Panc1 (cell line): ENCODE measurements around the gene ZNF784. TPM values are rescaled to one million over a fixed set of nuclear protein-coding genes. Genes with fewer than 3 reads are reported as not detected.

Source experiments
- ATAC-seq: fragments of 200-7000 bp; cut with Tn5 transposase; 2 replicates; pipeline ENCODE4 v1.9.1; 2020; ENCODE audit warnings: mild to moderate bottlenecking, moderate library complexity
- BruUV-seq: library from RNA; stranded (reverse); fragments of 400-500 nt; replicated peaks from 2 replicates; lab custom pipeline; 2021; lab: Mats Ljungman, UMichigan
- CTCF ChIA-PET: fragments of 300-600 bp; sonication (Branson Sonifier 250); formaldehyde crosslinking; loops from one replicate; lab custom pipeline; 2022; ENCODE audit warnings: antibody characterized with exemption; lab: Charles Lee
- POLR2A ChIA-PET: fragments of 300-600 bp; sonication (Branson Sonifier 250); formaldehyde crosslinking; loops from one replicate; lab custom pipeline; 2022; ENCODE audit warnings: antibody characterized with exemption; lab: Charles Lee
- DNase-seq: peaks from one replicate; pipeline ENCODE4 v3.0.0-alpha.2; 2010; ENCODE audit warnings: low read depth, low spot score
- H3K27ac ChIP-seq: 2 replicates; pipeline ENCODE4 v1.5.1; 2011; ENCODE audit warnings: mild to moderate bottlenecking, low read length, inconsistent platforms
- H3K27me3 ChIP-seq: fragments of 200-500 bp; sonication (Bioruptor generic); 2 replicates; pipeline ENCODE4 v1.6.0; 2014; ENCODE audit warnings: low read length, inconsistent platforms; ENCODE audit not compliant: control insufficient read depth, insufficient read depth
- H3K36me3 ChIP-seq: fragments of 200-500 bp; sonication (Bioruptor generic); 2 replicates; pipeline ENCODE4 v1.5.1; 2014; ENCODE audit warnings: inconsistent platforms, mild to moderate bottlenecking, low read length, moderate library complexity; ENCODE audit not compliant: control insufficient read depth, insufficient read depth
- H3K4me1 ChIP-seq: 2 replicates; pipeline ENCODE4 v1.5.1; 2011; ENCODE audit warnings: inconsistent platforms, mild to moderate bottlenecking, low read length, moderate library complexity; ENCODE audit not compliant: control insufficient read depth, insufficient read depth
- H3K4me3 ChIP-seq, 2 experiments: 2 replicates each; pipeline ENCODE4 v1.5.1; 2011 to 2012; ENCODE audit warnings: low read depth in 2 of 2, low read length in 2 of 2, mild to moderate bottlenecking in 2 of 2, inconsistent platforms in 1 of 2, moderate library complexity in 1 of 2
- H3K9me3 ChIP-seq: fragments of 200-500 bp; sonication (Bioruptor generic); 2 replicates; pipeline ENCODE4 v1.5.1; 2014; ENCODE audit warnings: low read depth, mild to moderate bottlenecking, inconsistent platforms, low read length, moderate library complexity; ENCODE audit not compliant: control insufficient read depth, insufficient read depth
- POLR2AphosphoS5 ChIP-seq: IDR thresholded peaks from 2 replicates; pipeline ENCODE4 v1.6.1; 2012; ENCODE audit warnings: mild to moderate bottlenecking, low read depth, low read length, moderate library complexity
- SIN3A ChIP-seq: IDR thresholded peaks from 2 replicates; pipeline ENCODE4 v1.6.1; 2012; ENCODE audit warnings: low read depth, mild to moderate bottlenecking, low read length, moderate library complexity, borderline replicate concordance; ENCODE audit not compliant: insufficient read depth
- TCF7L2 ChIP-seq: IDR thresholded peaks from 2 replicates; pipeline ENCODE4 v1.6.1; 2011; ENCODE audit warnings: mild to moderate bottlenecking, low read depth, low read length, inconsistent platforms
- in situ Hi-C: cut with HindIII; loops from 2 replicates; pipeline ENCODE4 v1.10.0; 2016; ENCODE audit warnings: low sequenced_read_pairs, low pct_unique_long_range_greater_than_20kb
- intact Hi-C: fragments of 100-400 bp; cut with micrococcal nuclease; formaldehyde crosslinking; loops from one replicate; pipeline ENCODE4 v1.10.0; 2022; ENCODE audit not compliant: unreplicated experiment
- total RNA-seq: library from RNA; stranded (reverse); gene quantifications from one replicate; pipeline ENCODE4 v1.2.1, GENCODE V29; 2021; ENCODE audit not compliant: unreplicated experiment
- TF ChIP-seq, protein P1 (sequence below), 2 experiments: IDR thresholded peaks; 2 replicates each; pipeline ENCODE4 v1.6.1; 2011 to 2012; ENCODE audit warnings: low read depth in 2 of 2, control low read depth in 1 of 2, low read length in 1 of 2, mild to moderate bottlenecking in 1 of 2, moderate library complexity in 1 of 2; ENCODE audit not compliant: insufficient read depth in 1 of 2
- TF ChIP-seq, protein P2 (sequence below): fragments of 450-650 bp; IDR thresholded peaks from 2 replicates; pipeline ENCODE4 v1.5.1; 2017; ENCODE audit warnings: mild to moderate bottlenecking

ZNF784 gene
- total RNA-seq, 1 experiment from 2014 or later = 8.9 TPM

GRCh38 chr19:55623130-55623529, 1.2 kb downstream of the ZNF784 start:
- Histone ChIP-seq H3K27ac (no peak overlapping the region), H3K36me3 (no peaks in the 10 kb centered on the region), H3K4me1 (0 out of 2 replicates have a peak, but pooled peaks cover 3% of the 10 kb centered on the region), H3K27me3 (no peaks in the 10 kb centered on the region), H3K4me3 (no peak overlapping the region), H3K9me3 (no peaks in the 10 kb centered on the region)
- in situ Hi-C loops = no loop called here
- CTCF ChIA-PET = no interaction called here
- ATAC-seq (no peak), DNase-seq (no peak)
- no TSS peak for BruUV-seq
- POLR2A ChIA-PET = no interaction called here
- TF ChIP-seq TCF7L2 (no peak), POLR2AphosphoS5 (no peak), SIN3A (no peak)
- TF ChIP-seq, protein P1, sequence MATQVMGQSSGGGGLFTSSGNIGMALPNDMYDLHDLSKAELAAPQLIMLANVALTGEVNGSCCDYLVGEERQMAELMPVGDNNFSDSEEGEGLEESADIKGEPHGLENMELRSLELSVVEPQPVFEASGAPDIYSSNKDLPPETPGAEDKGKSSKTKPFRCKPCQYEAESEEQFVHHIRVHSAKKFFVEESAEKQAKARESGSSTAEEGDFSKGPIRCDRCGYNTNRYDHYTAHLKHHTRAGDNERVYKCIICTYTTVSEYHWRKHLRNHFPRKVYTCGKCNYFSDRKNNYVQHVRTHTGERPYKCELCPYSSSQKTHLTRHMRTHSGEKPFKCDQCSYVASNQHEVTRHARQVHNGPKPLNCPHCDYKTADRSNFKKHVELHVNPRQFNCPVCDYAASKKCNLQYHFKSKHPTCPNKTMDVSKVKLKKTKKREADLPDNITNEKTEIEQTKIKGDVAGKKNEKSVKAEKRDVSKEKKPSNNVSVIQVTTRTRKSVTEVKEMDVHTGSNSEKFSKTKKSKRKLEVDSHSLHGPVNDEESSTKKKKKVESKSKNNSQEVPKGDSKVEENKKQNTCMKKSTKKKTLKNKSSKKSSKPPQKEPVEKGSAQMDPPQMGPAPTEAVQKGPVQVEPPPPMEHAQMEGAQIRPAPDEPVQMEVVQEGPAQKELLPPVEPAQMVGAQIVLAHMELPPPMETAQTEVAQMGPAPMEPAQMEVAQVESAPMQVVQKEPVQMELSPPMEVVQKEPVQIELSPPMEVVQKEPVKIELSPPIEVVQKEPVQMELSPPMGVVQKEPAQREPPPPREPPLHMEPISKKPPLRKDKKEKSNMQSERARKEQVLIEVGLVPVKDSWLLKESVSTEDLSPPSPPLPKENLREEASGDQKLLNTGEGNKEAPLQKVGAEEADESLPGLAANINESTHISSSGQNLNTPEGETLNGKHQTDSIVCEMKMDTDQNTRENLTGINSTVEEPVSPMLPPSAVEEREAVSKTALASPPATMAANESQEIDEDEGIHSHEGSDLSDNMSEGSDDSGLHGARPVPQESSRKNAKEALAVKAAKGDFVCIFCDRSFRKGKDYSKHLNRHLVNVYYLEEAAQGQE (IDR thresholded peaks at IDR 0.05; ENCODE audit: insufficient read depth in 1 of 2, low read depth in 2 of 2, low read length in 1 of 2) = no peak
- TF ChIP-seq, protein P2, sequence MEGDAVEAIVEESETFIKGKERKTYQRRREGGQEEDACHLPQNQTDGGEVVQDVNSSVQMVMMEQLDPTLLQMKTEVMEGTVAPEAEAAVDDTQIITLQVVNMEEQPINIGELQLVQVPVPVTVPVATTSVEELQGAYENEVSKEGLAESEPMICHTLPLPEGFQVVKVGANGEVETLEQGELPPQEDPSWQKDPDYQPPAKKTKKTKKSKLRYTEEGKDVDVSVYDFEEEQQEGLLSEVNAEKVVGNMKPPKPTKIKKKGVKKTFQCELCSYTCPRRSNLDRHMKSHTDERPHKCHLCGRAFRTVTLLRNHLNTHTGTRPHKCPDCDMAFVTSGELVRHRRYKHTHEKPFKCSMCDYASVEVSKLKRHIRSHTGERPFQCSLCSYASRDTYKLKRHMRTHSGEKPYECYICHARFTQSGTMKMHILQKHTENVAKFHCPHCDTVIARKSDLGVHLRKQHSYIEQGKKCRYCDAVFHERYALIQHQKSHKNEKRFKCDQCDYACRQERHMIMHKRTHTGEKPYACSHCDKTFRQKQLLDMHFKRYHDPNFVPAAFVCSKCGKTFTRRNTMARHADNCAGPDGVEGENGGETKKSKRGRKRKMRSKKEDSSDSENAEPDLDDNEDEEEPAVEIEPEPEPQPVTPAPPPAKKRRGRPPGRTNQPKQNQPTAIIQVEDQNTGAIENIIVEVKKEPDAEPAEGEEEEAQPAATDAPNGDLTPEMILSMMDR = no peak
- intact Hi-C loops = no loop called here

DNA sequence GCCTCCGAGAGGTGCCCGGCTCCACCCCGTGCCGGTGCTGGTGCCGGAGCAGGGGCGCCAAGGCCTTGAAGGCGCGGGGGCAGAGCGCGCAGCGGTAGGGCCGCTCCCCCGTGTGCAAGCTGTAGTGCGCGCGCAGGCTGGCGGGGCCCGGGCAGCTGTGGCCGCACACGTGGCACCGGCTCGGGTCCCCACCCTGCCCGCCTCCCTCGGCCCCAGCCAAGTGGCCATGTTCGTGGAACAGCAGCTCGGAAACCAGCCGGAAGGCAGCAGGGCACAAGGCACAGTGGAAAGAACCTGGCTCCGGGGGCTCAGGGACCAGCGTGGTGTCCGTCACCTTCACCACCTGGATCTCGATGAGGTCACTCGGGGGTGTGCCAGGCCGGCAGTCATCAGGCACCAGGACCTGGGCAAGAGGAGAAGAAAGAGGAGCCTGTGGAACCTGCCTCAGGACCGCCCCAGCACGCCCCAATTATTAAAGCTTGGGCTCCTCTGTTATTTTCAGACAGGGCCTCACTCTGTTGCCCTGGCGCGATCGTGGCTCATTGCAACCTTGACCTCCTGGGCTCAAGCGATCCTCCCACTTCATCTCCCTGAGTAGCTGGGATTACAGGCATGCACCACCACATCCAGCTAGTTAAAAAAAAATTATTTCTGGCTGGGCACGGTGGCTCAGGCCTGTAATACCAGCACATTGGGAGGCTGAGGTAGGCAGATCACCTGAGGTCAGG, 2.0 kb downstream of the ZNF784 start:
- H3K9me3 ChIP-seq = no peaks in the 10 kb centered on the region
- DNase-seq = no peak
- no peaks in the 10 kb centered on the region for H3K36me3 ChIP-seq
- no peak overlapping the region for H3K4me3 ChIP-seq
- no peaks in the 10 kb centered on the region for H3K27me3 ChIP-seq
- H3K4me1 ChIP-seq = 0 out of 2 replicates have a peak, but pooled peaks cover 3% of the 10 kb centered on the region
- H3K27ac ChIP-seq = no peak overlapping the region
- ATAC-seq = no peak
- ChIA-PET POLR2A (no interaction called here), CTCF (no interaction called here)
- intact Hi-C loops (no loop called here), in situ Hi-C loops (no loop called here)
- TF ChIP-seq, protein P1 (IDR thresholded peaks at IDR 0.05; ENCODE audit: insufficient read depth in 1 of 2, low read depth in 2 of 2, low read length in 1 of 2) = no peak
- TF ChIP-seq SIN3A (no peak), TCF7L2 (no peak), POLR2AphosphoS5 (no peak)
- TF ChIP-seq, protein P2 = no peak
- no TSS peak for BruUV-seq
